GM18505 (cell line): Measurements from ENCODE around the gene CXorf58.
"Not testable (repeated sequence)": the region's sequence is repeated elsewhere in the genome, so short reads cannot be mapped to it uniquely, and the experiment has no call there.

Source experiments
- ATAC-seq: cut with Tn5 transposase; IDR thresholded peaks from one replicate; pipeline ENCODE4 v1.9.1; 2021; ENCODE audit not compliant: unreplicated experiment
- POLR2A ChIP-seq: IDR thresholded peaks from 4 replicates; pipeline ENCODE4 v1.6.1; 2011; ENCODE audit warnings: borderline replicate concordance; ENCODE audit not compliant: insufficient read depth, insufficient read length; ENCODE audit errors: extremely low read depth

CXorf58 gene

GRCh38 chrX:23907498-23908218 is at the start of gene CXorf58, which contains the start of gene APOO:
Gene CXorf58 (plus strand): TSS chrX:23908006. CDS start chrX:23910303, 2,297 bp downstream.
Gene APOO (minus strand): TSS chrX:23907938. CDS start chrX:23907702, 236 bp downstream.
- ATAC-seq, result peak; percentile 92
- no peak for TF ChIP-seq POLR2A

GRCh38 chrX:23859238-23859637 is 48.6 kb upstream of the CXorf58 start:
- not testable (repeated sequence) for ATAC-seq

GRCh38 chrX:23861215-23861896 is 46.5 kb upstream of the CXorf58 start:
- no peak for TF ChIP-seq POLR2A
- ATAC-seq, result no peak

- ATAC-seq, result not testable (repeated sequence)
Observed at GRCh38 chrX:23861952-23862351, 45.9 kb upstream of the CXorf58 start.

- ATAC-seq, result no peak
Observed at GRCh38 chrX:23864742-23865326, 43.0 kb upstream of the CXorf58 start.

GRCh38 chrX:23870041-23870440 is 37.8 kb upstream of the CXorf58 start:
- no peak for TF ChIP-seq POLR2A
- ATAC-seq, result no peak

More at GRCh38 chrX:23864742-23865326, 43.0 kb upstream of the CXorf58 start:
- no peak for TF ChIP-seq POLR2A

- TF ChIP-seq POLR2A, result no peak
- ATAC-seq, result no peak
Observed at GRCh38 chrX:23871905-23872546, 35.8 kb upstream of the CXorf58 start.

GRCh38 chrX:23879380-23880090 is 28.3 kb upstream of the CXorf58 start:
- TF ChIP-seq POLR2A, result no peak

GRCh38 chrX:23883737-23884354 is 24.0 kb upstream of the CXorf58 start:
- no peak for TF ChIP-seq POLR2A

More at GRCh38 chrX:23879380-23880090, 28.3 kb upstream of the CXorf58 start:
- ATAC-seq, result no peak

GRCh38 chrX:23884427-23885024 is 23.3 kb upstream of the CXorf58 start:
- no peak for TF ChIP-seq POLR2A
- no peak for ATAC-seq

More at GRCh38 chrX:23883737-23884354, 24.0 kb upstream of the CXorf58 start:
- ATAC-seq, result no peak

- ATAC-seq, result no peak
- no peak for TF ChIP-seq POLR2A
Observed at GRCh38 chrX:23885803-23886202, 22.0 kb upstream of the CXorf58 start.

- no peak for ATAC-seq
- no peak for TF ChIP-seq POLR2A
Observed at GRCh38 chrX:23887451-23887850, 20.4 kb upstream of the CXorf58 start.
